RWPE1 (cell line): ENCODE data around the gene FAM114A1.
"Not testable (repeated sequence)": the region's sequence is repeated elsewhere in the genome, so short reads cannot be mapped to it uniquely, and the experiment has no call there.

Experiments used
- CTCF ChIA-PET: fragments of 350-600 bp; sonication (Branson Sonifier 250); formaldehyde crosslinking; extraction: SDS; loops from one replicate; lab custom pipeline; 2021; lab: Yijun Ruan, JAX
- POLR2A ChIA-PET: fragments of 400-600 bp; formaldehyde crosslinking; extraction: SDS; loops from one replicate; lab custom pipeline; 2020; ENCODE audit warnings: antibody characterized with exemption; ENCODE audit not compliant: low non-redundant PET; lab: Yijun Ruan, JAX
- DNase-seq: peaks from one replicate; pipeline ENCODE4 v3.0.0; 2012; ENCODE audit warnings: low spot score
- H3K27ac ChIP-seq: fragments of 450-650 bp; 2 replicates; pipeline ENCODE4 v1.5.1; 2017
- CTCF ChIP-seq: fragments of 450-650 bp; conservative IDR thresholded peaks from 2 replicates; pipeline ENCODE4 v1.5.1; 2017; ENCODE audit warnings: low read depth, mild to moderate bottlenecking

Gene FAM114A1

GRCh38 chr4:38958453-38959190, 91.0 kb downstream of the FAM114A1 start:
- H3K27ac ChIP-seq, result no peak overlapping the region
- no peak for DNase-seq
- no peak for TF ChIP-seq CTCF
- ChIA-PET CTCF (no interaction called here), POLR2A (no interaction called here)

GRCh38 chr4:38959248-38959647, 91.6 kb downstream of the FAM114A1 start:
- POLR2A ChIA-PET, DNase-seq, H3K27ac ChIP-seq, CTCF ChIA-PET: not testable (repeated sequence)

GRCh38 chr4:38964942-38965775, 97.6 kb downstream of the FAM114A1 start:
- ChIA-PET POLR2A (no interaction called here), CTCF (interaction anchor here (0.7 kb wide), 1 partner anchor 223 kb away, joined by 3 read pairs; no protein-coding TSS in a partner anchor)
- TF ChIP-seq CTCF, result no peak
- DNase-seq, result peak; percentile 7
- H3K27ac ChIP-seq, result no peak overlapping the region

GRCh38 chr4:38965866-38966265, 98.3 kb downstream of the FAM114A1 start:
- POLR2A ChIA-PET, result no interaction called here
- no peak overlapping the region for H3K27ac ChIP-seq
- DNase-seq, result no peak
- no peak for TF ChIP-seq CTCF
- CTCF ChIA-PET, result interaction anchor here (0.7 kb wide), 1 partner anchor 222 kb away, joined by 3 read pairs; no protein-coding TSS in a partner anchor

- no peak overlapping the region for H3K27ac ChIP-seq
- ChIA-PET POLR2A (no interaction called here), CTCF (no interaction called here)
- peak; percentile 41 for DNase-seq
- no peak for TF ChIP-seq CTCF
Measured at GRCh38 chr4:38967260-38968095, 99.9 kb downstream of the FAM114A1 start.

GRCh38 chr4:38968668-38969067, 101.1 kb downstream of the FAM114A1 start:
- no peak overlapping the region for H3K27ac ChIP-seq
- DNase-seq, result no peak
- ChIA-PET POLR2A (no interaction called here), CTCF (no interaction called here)
- no peak for TF ChIP-seq CTCF
